HG03354 (cell line): Measurements from ENCODE around the gene AGAP1.

Experiments used
- ATAC-seq: cut with Tn5 transposase; IDR thresholded peaks from one replicate; pipeline ENCODE4 v1.9.1; 2021; ENCODE audit warnings: mild to moderate bottlenecking; ENCODE audit not compliant: unreplicated experiment, poor library complexity, severe bottlenecking

AGAP1 gene

GRCh38 chr2:235976516-235976915 is 482.7 kb downstream of the AGAP1 start:
- no peak for ATAC-seq

GRCh38 chr2:235976956-235977355 is 483.1 kb downstream of the AGAP1 start:
- no peak for ATAC-seq

GRCh38 chr2:235977445-235977844 is 483.6 kb downstream of the AGAP1 start:
- no peak for ATAC-seq

GRCh38 chr2:235978022-235978421 is 484.2 kb downstream of the AGAP1 start:
- ATAC-seq = no peak

GRCh38 chr2:235979037-235979436 is 485.2 kb downstream of the AGAP1 start:
- no peak for ATAC-seq

- ATAC-seq = no peak
These were observed 486.1 kb downstream of the AGAP1 start for GRCh38 chr2:235979753-235980435.

- no peak for ATAC-seq
These were observed 487.8 kb downstream of the AGAP1 start for GRCh38 chr2:235981631-235982030.

- ATAC-seq = no peak
These were observed 489.2 kb downstream of the AGAP1 start for GRCh38 chr2:235983016-235983415.

GRCh38 chr2:235984552-235984951 is 490.7 kb downstream of the AGAP1 start:
- no peak for ATAC-seq

- ATAC-seq = no peak
These were observed 492.5 kb downstream of the AGAP1 start for GRCh38 chr2:235986361-235986760.

GRCh38 chr2:235988271-235989015 is 494.6 kb downstream of the AGAP1 start:
- ATAC-seq = no peak

GRCh38 chr2:235989591-235989990 is 495.7 kb downstream of the AGAP1 start:
- ATAC-seq = no peak

- ATAC-seq = no peak
These were observed 496.5 kb downstream of the AGAP1 start for GRCh38 chr2:235990344-235990743.

GRCh38 chr2:235992024-235992423 is 498.2 kb downstream of the AGAP1 start:
- ATAC-seq = no peak

- ATAC-seq = no peak
These were observed 502.6 kb downstream of the AGAP1 start for GRCh38 chr2:235996419-235996818.

GRCh38 chr2:235999011-235999410 is 505.2 kb downstream of the AGAP1 start:
- ATAC-seq = no peak

GRCh38 chr2:236001166-236001828 is 507.5 kb downstream of the AGAP1 start:
- no peak for ATAC-seq

- no peak for ATAC-seq
These were observed 508.0 kb downstream of the AGAP1 start for GRCh38 chr2:236001854-236002253.

GRCh38 chr2:236008006-236008405 is 514.2 kb downstream of the AGAP1 start:
- ATAC-seq = no peak

- no peak for ATAC-seq
These were observed 515.0 kb downstream of the AGAP1 start for GRCh38 chr2:236008857-236009256.
